Pancreas (tissue), 10 donors: ENCODE measurements around the gene PADI4. TPM values are rescaled to one million over a fixed set of nuclear protein-coding genes. Genes with fewer than 3 reads are reported as not detected.

Experiments
- ATAC-seq, 4 donors: fragments of 200-7000 bp; cut with Tn5 transposase; one replicate each; pipeline versions ENCODE4 v1.8.0 to v1.9.1; 2020; ENCODE audit warnings: mild to moderate bottlenecking in 4 of 4, moderate library complexity in 4 of 4
- DNase-seq, 6 donors: peaks; one replicate each; pipeline ENCODE4 v3.0.0-alpha.2; 2020
- FAIRE-seq: peaks from 2 replicates; lab custom pipeline; 2012; peaks lifted over from hg19 to GRCh38; lab: Jason Lieb, UNC
- H3K27ac ChIP-seq, 4 donors: fragments of 200-600 bp; sonication (generic); 1 replicate in 3 of 4; 2 replicates in 1 of 4; pipeline versions ENCODE4 v1.5.0 to v1.8.0; 2020
- H3K27me3 ChIP-seq, 4 donors: fragments of 200-600 bp; one replicate each; pipeline ENCODE4 v1.8.0; 2021
- H3K36me3 ChIP-seq, 3 donors: fragments of 200-600 bp; sonication (generic) in 1 of 3; one replicate each; pipeline versions ENCODE4 v1.5.0 to v1.8.0; 2020 to 2021
- H3K4me1 ChIP-seq, 3 donors: fragments of 200-600 bp; one replicate each; pipeline ENCODE4 v1.8.0; 2021
- H3K4me3 ChIP-seq, 4 donors: fragments of 200-600 bp; sonication (generic) in 2 of 4; one replicate each; pipeline versions ENCODE4 v1.5.0 to v1.8.0; 2020 to 2021
- H3K9me3 ChIP-seq, 4 donors: fragments of 200-600 bp; one replicate each; pipeline ENCODE4 v1.8.0; 2021
- WGBS, 2 donors: extraction: QIAGEN DNeasy Blood & Tissue Kit; methylation state at CpG; one replicate each; pipeline ENCODE4 v1.1.7; 2013; 5-methylcytosine and 5-hydroxymethylcytosine counted together
- intact Hi-C, 3 donors: fragments of 100-400 bp; cut with DNase I; formaldehyde crosslinking; loops; one replicate each; pipeline versions ENCODE4 v1.11.1 to v1.14.2; 2022
- polyA plus RNA-seq, 2 donors: library from polyadenylated mRNA; stranded (reverse); fragments of 200-250 nt; gene quantifications; one replicate each; pipeline ENCODE4 v1.2.3, GENCODE V29; 2013
- total RNA-seq, 6 donors: library from RNA; stranded (reverse); fragmentation: NEBNext Ultra II Directional in 4 of 6; extraction: Animal tissue kit (Norgen Biotek cat#: 25700) in 4 of 6; gene quantifications; one replicate each; pipeline versions ENCODE4 v1.2.1 to v1.2.4, GENCODE V29; 2021 to 2023
- TF ChIP-seq, protein P1 (sequence below), 4 donors: fragments of 200-600 bp; sonication (generic) in 3 of 4; IDR thresholded peaks; one replicate each; pipeline versions ENCODE4 v1.5.0 to v1.8.0; 2021; ENCODE audit warnings: antibody characterized with exemption in 4 of 4
- donor health status: healthy with polysubstance abuse.
- donor health status: DM: no; HTN: no; CAD: no; lungs with moderate emphysema.
- donor health status: DM: no; HTN: no; CAD: no.
- donor health status: control.
- donor health status: control.
- donor health status: Bipolar disorder and iron deficiency.
- donor health status: DM: yes; HTN: yes; CAD: no.
- donor health status: DM: no; HTN: no; CAD: no.
- donor health status: DM: no; HTN: no; CAD: no.
- donor health status: DM: yes; HTN: yes; CAD: no.

PADI4 gene
- total and polyA plus RNA-seq, 8 donors: 0.06 to 0.83 (median 0.43) TPM; not detected in 4

DNA sequence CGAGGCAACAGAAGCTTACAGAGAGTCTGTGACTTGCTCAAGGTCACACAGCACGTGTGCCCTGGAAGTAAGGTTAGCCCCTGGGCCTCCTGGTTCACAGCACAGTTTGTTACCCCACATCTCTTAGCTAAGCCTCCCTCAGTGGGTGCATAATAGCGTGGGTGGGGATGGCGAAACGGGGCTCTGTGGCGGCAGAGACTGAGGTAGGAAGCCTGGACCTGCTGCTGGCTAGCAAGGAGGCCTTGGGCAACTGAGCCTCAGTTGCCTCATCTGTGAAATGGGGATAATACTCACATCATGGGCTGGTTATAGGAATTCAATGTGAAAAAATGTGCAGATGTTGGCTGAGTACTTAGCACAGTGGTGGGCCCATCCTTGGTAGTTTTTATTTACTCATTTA is 596 bp downstream of the PADI4 start:
- ATAC-seq: no peak
- H3K27me3 ChIP-seq: no peaks in the 10 kb centered on the region
- intact Hi-C loops: no loop called here

DNA sequence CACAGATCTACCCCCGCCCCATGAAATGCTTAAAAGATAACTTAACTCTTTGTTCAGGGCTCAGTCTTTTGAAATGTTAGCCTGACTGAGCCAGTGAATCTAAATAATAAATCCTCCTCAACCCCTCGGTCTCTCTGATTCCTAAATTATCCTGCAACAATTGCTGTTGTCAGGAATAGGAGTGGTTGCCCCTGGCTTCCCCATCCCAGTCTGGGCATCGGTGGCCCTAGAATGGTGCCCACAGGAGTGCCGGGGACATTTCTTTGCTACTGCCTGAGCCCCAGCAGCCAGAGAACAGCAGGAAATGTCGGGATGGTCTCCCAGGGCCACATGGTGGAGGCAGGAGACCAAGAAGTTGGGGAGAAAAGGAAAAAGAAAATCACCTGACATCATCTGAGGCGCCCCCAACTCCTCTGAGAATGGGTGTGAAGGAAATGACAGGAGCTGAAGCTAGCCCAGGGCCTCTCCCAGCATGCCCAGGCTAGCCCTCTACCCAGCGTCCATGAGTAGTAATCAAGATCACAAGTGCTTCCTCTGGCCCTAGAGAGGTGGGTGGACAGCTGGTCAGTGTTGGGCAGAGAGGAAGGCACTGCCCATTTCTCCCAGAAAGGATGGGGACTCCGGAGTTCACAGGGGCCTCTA is 1.6 kb downstream of the PADI4 start:
- intact Hi-C loops: no loop called here
- H3K4me1 ChIP-seq: no peaks in the 10 kb centered on the region
- no peak overlapping the region for H3K27ac ChIP-seq
- H3K27me3 ChIP-seq: no peaks in the 10 kb centered on the region
- TF ChIP-seq, protein P1, sequence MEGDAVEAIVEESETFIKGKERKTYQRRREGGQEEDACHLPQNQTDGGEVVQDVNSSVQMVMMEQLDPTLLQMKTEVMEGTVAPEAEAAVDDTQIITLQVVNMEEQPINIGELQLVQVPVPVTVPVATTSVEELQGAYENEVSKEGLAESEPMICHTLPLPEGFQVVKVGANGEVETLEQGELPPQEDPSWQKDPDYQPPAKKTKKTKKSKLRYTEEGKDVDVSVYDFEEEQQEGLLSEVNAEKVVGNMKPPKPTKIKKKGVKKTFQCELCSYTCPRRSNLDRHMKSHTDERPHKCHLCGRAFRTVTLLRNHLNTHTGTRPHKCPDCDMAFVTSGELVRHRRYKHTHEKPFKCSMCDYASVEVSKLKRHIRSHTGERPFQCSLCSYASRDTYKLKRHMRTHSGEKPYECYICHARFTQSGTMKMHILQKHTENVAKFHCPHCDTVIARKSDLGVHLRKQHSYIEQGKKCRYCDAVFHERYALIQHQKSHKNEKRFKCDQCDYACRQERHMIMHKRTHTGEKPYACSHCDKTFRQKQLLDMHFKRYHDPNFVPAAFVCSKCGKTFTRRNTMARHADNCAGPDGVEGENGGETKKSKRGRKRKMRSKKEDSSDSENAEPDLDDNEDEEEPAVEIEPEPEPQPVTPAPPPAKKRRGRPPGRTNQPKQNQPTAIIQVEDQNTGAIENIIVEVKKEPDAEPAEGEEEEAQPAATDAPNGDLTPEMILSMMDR (IDR thresholded peaks at IDR 0.05): no peak
- ATAC-seq: no peak
- WGBS, 2 donors: 51% methylated on average over 8 of the region's 8 CpGs
- no peak for FAIRE-seq
- no peak overlapping the region for H3K4me3 ChIP-seq
- no peak for DNase-seq
- H3K36me3 ChIP-seq: no peaks in the 10 kb centered on the region
- no peaks in the 10 kb centered on the region for H3K9me3 ChIP-seq

More for the DNA sequence above, 596 bp downstream of the PADI4 start:
- FAIRE-seq (no peak), DNase-seq (no peak)
- Histone ChIP-seq H3K27ac (no peak overlapping the region), H3K4me1 (no peaks in the 10 kb centered on the region), H3K36me3 (no peaks in the 10 kb centered on the region), H3K9me3 (no peaks in the 10 kb centered on the region), H3K4me3 (no peak overlapping the region)
- TF ChIP-seq, protein P1 (IDR thresholded peaks at IDR 0.05): no peak
- 53 to 57% methylated on average over 6 of the region's 6 CpGs for WGBS, 2 donors

DNA sequence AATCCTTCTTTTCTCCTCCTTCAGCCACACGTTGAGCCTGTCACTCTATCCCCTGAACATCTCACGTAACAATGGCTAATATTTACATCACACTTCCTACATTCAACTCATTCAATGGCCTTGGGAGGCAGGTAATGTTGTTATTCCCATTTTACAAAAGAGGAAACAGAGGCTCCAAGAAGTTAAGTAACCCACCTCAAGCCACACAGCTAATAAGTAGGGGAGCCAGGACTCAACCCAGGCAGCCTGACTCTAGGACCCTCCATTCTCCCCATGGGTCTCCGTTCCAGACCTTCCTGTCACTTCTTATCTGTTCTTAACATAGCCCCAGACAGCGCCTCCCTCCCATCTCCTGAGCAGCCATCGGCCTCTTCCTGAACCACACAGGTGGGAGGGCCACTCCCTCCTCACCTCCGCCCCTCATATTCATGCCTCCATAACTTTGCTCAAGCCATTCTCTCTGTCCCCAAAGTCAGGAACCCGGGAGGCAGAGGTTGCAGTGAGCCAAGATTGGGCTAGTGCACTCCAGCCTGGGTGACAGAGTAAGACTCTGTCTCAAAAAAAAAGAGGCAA is 2.2 kb downstream of the PADI4 start:
- no peak overlapping the region for H3K27ac ChIP-seq
- TF ChIP-seq, protein P1 (IDR thresholded peaks at IDR 0.05): no peak
- DNase-seq (no peak), ATAC-seq (no peak), FAIRE-seq (no peak)
- H3K36me3 ChIP-seq: no peaks in the 10 kb centered on the region
- 57 to 62% methylated on average over 7 of the region's 7 CpGs for WGBS, 2 donors
- no peaks in the 10 kb centered on the region for H3K27me3 ChIP-seq
- no peaks in the 10 kb centered on the region for H3K4me1 ChIP-seq
- intact Hi-C loops: no loop called here
- H3K9me3 ChIP-seq: no peaks in the 10 kb centered on the region
- H3K4me3 ChIP-seq: no peak overlapping the region

DNA sequence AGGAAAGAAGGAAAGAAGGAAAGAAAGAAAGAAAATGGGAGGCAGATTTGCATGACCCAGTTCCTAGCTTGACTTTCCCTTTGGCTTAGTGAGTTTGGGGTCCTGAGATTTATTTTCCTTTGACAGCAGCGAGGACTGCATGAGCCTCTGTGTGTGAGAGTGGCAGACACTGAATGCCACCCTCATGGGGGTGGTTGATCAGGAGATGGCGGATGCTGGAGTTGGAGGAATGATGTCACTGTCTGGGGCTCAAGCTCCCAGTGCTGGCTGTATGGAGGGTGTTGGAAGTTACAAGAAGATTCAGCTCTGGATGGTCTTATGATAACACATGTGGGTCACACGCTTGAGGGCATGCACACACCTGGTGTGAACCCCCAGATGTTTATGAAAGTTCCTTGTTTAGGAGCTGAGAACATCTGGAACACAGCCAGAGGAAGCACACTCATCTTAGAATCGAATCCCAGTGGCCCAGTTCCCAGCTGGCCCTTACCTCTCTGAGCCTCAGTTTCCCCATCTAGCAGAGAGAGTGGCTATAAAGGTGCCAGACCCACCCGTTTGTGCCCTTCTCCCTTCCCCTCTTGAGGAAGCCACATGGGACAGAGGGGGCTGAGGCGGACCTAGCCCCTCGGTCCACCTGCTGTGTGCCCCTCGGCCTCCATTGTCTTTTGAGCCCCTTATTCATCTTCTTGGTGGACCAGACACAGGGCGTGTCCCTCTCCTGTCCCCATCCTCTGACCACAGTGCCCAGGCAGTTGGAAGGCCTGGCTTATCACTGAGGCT is 5.7 kb downstream of the PADI4 start:
- no peak for FAIRE-seq
- H3K4me3 ChIP-seq: no peak overlapping the region
- TF ChIP-seq, protein P1 (IDR thresholded peaks at IDR 0.05): no peak
- intact Hi-C loops: no loop called here
- no peaks in the 10 kb centered on the region for H3K36me3 ChIP-seq
- no peaks in the 10 kb centered on the region for H3K9me3 ChIP-seq
- DNase-seq: no peak
- H3K27me3 ChIP-seq: no peaks in the 10 kb centered on the region
- H3K4me1 ChIP-seq: no peaks in the 10 kb centered on the region
- WGBS, 2 donors: 84 to 87% methylated on average over 9 of the region's 9 CpGs
- H3K27ac ChIP-seq: no peak overlapping the region
- ATAC-seq: no peak
